LNCAP (cell line): ENCODE measurements around the gene PGLYRP4.

ENCODE experiments used
- CTCF ChIP-seq: fragments of 450-650 bp; IDR thresholded peaks from 2 replicates; pipeline ENCODE4 v1.5.1; 2017; ENCODE audit warnings: mild to moderate bottlenecking

The PGLYRP4 gene

GRCh38 chr1:153387001-153387400 is 38.4 kb upstream of the PGLYRP4 start:
- TF ChIP-seq CTCF = no peak

GRCh38 chr1:153386500-153386901 is 37.9 kb upstream of the PGLYRP4 start:
- TF ChIP-seq CTCF = no peak

- no peak for TF ChIP-seq CTCF
Observed at GRCh38 chr1:153384958-153385580, 36.4 kb upstream of the PGLYRP4 start.

GRCh38 chr1:153380711-153381110 is 32.1 kb upstream of the PGLYRP4 start:
- TF ChIP-seq CTCF = no peak

GRCh38 chr1:153379591-153379990 is 30.9 kb upstream of the PGLYRP4 start:
- TF ChIP-seq CTCF = no peak

GRCh38 chr1:153375511-153375910 is 26.9 kb upstream of the PGLYRP4 start, which contains the start of gene S100A12:
S100A12 (minus strand) TSS chr1:153375621; CDS start chr1:153374592, 1,029 bp downstream.
- no peak for TF ChIP-seq CTCF

- TF ChIP-seq CTCF = no peak
Observed at GRCh38 chr1:153374071-153374470, 25.4 kb upstream of the PGLYRP4 start.

GRCh38 chr1:153372571-153372970 is 23.9 kb upstream of the PGLYRP4 start:
- no peak for TF ChIP-seq CTCF
